DMS 273 (cell line): ENCODE results near the gene TYW3.

Experiments used
- DNase-seq: peaks from one replicate; lab custom pipeline; 2025; ENCODE audit not compliant: unreplicated experiment; lab: John Stamatoyannopoulos, UW

Gene TYW3, protein sequence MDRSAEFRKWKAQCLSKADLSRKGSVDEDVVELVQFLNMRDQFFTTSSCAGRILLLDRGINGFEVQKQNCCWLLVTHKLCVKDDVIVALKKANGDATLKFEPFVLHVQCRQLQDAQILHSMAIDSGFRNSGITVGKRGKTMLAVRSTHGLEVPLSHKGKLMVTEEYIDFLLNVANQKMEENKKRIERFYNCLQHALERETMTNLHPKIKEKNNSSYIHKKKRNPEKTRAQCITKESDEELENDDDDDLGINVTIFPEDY

DNA sequence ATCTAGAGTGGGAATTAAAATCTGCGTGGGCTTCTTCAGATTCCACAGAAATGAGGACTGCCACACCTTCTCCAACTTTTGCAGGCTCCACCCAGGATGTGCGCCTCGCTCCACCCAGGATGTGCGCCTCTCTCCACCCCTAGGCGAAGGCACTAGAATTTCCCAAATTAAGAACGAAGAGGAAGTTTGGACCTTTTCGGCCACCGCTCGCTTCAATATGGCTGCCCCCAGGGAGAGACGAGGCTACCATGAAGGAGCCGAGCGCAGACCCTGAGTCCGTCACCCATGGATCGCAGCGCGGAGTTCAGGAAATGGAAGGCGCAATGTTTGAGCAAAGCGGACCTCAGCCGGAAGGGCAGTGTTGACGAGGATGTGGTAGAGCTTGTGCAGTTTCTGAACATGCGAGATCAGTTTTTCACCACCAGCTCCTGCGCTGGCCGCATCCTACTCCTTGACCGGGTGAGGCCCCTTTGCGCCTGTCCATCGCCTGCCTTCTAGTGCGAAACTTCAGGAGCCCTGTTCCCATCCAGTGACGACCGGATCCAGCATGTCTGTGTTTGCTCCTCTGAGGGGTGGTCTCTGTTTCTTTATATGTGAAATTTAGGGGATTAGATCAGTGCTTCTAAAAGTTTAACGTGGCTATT, at the start of gene TYW3, which contains the start of gene CRYZ:
TSS of gene TYW3 (plus strand) at position 193 of the 644 bp plus-strand sequence. CDS start at position 286, 93 bp downstream.
TSS of gene CRYZ (minus strand) at position 91 of the 644 bp plus-strand sequence. CDS start 8,229 bp downstream, outside the sequence.
- DNase-seq: peak; percentile 96

DNA sequence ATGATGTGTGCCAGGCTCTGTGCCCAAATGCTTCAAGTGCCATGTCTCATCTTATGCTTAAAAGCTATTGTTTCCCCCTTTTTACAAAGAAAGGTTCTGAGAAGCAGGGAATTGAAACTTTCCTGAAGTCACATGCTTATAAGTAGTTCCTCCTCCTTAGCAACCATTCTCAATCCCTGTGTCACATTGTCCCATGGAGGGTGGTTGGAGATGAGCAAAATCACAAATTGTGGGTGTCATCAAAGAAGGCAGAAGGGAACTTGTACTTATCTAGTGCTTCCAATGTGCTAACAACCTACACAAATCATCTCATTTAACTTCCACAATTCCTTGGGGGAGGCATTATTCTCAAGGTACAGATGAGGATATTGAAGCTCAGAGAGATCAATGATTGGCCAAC, 49.3 kb upstream of the TYW3 start:
- DNase-seq: no peak

DNA sequence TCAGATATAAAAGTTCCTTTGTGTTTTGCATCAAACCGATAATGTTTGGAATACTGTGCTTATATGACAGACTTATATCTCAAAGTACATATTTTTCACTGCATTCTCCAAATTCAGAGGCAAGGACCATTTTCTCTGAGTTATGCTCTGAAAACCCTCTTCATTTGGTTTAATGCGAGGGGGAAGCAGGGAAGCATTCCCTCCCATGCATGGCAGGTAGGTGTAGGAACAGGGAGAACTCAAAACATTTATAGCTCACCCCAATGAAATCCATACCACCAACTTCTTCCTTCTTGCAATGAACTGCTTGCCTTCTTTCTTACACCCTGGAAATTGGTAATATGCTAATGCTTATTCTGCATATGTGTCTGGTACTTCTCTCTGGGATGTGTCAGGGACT, 48.7 kb upstream of the TYW3 start:
- no peak for DNase-seq

DNA sequence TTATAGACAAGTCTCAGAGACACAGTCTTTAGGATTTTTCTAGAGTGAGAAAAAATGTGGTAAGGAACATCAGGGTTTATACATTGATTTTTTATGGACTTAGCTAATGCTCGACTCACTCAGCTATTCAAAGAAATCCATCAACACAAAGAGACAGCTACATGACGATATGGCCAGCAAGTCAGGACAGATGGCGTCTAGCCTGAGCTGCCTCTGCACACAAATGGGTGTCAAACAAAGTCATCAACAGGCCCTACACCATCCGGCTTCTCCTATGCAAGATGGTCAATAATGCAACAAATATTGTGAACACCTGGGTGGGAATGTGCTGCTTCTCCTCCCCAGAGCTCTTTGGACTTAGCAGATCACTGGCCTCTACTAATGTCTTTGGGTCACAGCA, 46.0 kb upstream of the TYW3 start:
- DNase-seq: peak; percentile 64

DNA sequence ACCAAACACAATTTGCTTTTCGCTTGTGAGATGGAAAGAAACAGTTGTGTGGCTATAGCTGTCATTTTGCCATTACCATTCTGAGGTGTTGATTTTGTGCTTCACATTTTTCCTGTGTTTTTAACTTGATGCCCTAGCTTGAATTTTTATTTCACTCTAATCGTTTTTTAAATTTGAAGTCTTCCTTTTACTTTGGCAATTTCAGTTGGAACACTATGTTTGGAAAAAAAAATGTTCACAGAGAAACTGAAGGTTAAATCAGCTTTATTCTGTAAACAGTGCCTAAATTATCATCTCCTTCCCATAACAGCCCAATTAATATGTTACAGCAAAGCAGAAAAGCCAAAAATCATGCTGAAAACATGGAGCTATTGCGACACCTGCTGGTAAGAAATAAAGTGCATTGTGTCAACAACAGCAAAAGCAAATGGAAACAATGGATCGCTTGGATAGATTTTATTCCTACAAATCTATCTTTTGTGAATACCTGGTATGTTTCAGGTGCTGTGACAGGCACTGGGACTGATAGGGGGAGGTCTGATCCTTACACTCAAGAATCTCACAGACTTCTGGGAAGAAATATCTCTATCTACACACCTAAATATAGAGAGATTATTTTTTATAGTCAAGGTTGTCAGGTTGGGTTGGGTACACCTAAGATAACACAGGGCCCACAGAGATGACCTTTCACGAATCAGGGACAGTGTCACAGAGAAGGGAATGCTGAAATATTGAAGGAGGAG, 43.2 kb upstream of the TYW3 start:
- peak; percentile 86 for DNase-seq

DNA sequence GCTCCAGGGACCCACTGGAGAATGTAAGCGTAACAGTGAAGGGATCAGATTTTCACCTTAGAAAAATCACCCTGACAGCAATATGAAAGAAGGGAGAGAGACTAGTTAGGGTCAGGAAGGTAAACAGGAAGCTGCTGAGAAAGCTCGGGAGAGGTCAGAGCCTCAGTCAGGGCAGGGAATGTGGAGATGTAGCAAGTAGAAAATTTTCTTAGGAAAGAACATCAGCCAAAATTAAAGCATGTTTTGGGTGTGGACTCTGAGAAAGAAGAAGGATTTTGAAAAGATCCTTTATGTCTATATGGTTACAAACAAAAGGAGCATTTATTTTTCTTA, 42.6 kb upstream of the TYW3 start:
- DNase-seq: no peak

DNA sequence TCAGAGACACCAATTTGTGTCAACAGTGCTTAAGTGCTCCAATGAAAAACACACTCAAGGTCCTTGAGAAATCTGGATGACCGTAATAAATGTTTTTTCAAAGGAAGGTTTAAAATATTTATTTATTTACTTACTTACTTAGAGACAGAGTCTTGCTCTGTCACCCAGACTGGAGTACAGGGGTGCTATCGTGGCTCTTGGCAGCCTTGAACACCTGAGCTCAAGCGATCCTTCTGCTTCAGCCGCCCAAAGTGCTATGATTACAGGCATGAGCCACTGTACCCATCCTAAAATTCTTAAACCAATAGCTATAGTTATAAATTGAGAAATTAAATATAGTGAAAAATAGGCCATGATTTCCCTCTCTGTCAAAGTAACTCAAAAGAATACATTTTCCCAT, 42.0 kb upstream of the TYW3 start:
- DNase-seq: no peak

DNA sequence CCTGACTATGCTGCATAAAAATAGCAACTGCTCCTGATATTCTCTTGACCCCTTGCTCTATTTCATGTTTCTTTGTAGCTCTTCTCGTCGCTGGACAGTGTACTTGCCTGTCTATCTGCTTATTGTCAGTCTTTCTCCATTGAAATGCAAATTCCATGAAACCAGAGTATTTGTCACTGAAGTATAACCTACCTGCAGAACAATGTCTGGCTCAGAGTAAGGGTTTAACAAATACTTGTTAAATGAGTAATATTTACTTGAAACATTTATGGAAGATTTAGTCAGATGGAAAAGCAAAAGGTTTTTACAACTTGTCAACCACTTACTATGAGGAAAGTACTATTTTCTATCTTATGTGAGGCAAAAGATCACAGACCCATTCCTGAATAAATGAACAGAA, 39.5 kb upstream of the TYW3 start:
- DNase-seq: no peak

DNA sequence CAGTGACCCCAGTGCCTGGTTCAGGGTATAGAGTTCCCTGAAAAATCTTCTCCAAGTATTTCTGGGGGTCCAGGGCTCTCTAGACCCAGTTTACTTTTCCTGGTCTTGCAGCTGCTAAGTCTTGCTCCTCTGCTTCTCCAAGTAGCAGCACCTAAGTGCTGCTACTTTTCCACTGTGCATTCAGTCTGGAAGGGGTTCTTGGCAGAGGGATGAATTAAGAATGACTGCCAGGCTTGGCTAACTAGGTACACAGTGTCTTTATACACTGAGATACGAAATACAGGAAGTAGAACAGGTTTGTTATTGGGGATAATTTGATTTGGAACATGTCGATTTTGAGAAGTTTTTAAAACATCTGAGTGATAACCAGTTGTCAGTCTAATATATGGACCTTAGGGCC, 35.1 kb upstream of the TYW3 start:
- no peak for DNase-seq

DNA sequence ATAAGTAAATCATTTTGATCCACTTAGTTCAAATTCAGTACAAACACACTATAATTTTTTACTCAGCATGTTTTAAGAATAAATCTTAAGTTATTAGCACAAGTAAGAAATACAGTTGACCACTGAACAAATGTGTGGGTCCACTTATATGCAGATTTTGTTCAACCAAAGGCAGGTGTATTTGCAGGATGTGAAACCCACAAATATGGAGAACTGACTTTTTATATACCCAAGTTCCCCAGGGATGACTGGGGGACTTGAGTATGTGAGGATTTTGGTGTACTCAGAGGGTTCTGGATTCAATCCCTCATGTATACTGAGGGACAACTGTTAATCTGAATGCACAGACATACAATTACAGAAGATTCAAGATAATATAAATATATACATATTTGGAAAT, 33.6 kb upstream of the TYW3 start:
- DNase-seq: no peak

DNA sequence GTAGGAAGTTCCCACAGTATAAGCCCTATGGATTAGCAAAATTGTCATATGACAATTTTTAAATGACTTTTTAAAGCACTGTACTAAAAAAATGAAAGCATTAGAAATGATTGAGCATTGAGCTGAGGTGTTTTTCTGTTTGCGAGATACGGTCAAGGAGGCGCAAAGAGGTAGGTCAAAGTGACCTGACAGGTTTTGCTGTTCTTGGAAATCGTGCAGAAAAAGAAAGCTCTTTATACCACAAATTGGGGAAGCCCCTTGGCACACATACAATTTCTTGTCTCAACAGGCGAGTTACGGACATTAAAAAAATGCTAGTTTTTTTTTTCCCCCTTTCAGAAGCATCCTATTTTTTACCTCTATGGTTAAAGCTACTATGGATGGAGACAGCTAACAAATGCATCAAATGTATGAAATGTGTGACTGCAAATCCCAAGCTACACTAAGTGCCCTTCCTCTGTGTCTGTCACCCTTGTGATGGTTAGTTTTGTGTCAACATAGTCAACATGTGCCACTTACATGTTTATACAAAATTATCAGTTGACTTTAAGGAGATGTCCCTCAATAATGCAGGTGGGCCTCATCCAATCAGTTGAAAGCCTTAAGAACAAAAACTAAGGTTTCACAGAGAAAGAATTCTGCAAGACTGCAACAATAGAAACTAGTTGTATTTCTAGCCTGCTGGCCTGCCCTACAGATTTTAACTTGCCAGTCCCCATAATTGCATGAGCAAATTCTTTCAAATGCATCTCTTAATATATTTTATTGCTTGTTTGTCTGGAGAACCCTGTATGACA, 29.4 kb upstream of the TYW3 start:
- DNase-seq: no peak

DNA sequence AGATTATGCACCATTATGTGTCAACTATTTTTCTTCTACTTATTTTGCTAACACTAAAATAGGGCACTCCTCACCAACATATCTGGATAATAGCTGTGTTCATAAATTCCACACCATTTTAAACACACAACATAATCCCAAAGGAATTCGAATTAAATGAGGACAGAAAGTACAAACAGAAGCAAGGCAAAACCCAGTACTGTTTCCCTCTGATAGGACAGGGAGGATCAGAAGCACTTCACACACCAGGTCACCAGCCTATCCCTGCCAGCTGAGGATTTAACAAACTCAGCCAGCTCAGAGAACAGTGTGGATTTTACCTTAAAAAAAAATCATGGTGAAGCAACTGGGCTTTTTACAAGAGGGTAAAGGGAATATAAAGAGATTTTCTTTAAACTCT, 20.1 kb upstream of the TYW3 start:
- DNase-seq: no peak

DNA sequence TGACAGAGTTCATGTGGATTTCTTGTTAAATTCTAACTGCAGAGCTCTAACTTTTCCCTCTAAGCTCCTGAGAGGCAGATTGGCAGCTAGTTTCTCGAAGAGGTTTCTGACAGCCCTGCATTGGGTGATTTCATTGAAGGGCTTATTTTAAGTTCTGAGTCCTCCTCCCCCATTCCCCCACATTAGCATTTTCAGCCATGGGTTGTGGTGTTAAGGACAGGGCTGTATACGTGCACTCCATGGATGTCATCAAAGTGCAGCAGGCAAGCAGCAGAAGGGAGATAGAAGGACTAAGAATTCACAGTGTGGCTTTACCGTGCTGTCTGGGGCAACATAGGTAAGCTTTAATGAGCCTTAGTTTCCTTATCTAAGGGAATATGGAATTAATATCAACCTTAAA, 19.1 kb upstream of the TYW3 start:
- no peak for DNase-seq

DNA sequence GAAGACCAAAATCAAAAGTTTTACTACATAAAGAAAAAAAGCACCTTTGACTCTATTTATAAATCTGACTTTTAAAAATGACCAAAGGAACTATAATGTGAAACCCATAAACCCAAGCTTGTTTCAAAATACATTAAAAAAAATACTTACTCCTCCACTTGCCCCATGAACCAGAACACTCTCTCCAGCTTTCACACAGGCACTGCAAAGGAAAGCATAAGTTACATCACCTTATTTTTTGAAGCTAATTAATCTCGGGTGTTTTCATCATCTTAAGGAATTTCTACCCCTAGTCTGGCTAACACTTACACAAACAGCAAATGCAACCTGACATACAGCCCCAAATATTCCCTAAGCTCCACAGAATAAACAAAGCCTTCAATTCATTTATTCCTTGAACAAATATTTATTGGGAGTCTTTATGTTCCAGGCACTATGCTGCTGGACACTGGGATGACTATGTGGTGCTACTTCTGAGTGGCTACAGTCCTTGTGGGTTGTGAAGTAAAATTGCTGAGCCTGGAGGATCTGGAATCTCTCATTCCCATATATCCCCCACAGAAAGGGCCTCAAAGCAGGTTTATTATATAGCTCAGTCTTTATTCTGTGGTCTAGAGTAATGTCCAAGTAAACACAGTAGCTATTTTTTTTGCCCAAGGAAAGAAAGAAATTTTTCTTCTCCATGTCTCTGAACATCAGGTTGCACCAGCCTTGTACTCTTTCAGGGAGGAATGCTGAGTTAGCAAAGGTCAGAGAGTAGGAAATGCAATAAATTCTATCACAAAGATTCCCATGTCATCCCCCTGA, 18.3 kb upstream of the TYW3 start:
- DNase-seq: no peak

DNA sequence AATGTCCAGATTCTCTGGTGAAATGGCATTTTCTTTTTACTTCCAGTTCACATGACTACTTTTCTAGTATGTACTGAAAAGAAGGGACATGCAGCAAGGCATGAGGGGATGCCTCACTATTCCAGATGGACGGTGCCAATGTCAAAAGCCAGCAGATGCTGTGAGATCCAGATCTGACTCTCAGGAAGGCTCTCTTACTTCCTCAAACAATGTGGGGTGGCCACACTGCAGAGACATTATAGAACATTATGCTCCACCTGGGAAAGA, 17.8 kb upstream of the TYW3 start:
- no peak for DNase-seq

DNA sequence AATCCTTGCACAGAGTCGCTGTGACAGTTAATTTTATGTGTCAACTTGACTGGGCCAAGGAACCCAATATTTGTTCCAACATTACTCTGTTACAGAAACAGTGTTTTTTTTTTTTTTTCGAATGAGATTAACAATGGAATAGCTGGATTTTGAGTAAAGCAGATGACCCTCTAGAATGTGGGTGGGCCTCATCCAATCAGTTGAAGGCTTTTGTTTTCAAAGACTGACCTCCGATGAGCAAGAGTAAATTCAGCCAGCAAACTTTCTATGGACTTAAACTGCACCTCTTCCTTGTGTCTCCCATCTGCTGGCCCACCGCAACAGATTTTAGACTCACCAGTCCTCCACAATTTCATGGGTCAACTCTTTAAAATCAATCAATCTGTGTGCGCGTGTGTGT, 17.1 kb upstream of the TYW3 start:
- DNase-seq: no peak

DNA sequence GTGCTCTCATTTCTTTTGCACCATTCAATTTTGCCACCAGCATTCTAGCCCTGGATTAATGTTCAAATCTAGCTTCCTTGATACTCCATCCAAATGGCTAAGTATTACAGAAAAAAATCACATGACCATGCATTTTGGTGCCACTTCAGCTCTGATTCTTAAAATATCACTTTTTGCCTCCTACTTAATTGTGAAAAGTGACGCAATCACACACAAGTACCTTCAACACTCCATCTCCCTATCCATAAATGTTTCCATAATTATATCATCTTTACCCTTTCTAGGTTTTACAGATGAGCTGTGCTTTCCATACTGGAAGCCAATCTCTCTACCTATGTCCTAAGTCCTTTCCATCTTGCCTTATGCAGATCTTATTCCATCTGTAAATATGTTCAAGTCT, 16.1 kb upstream of the TYW3 start:
- DNase-seq: no peak

DNA sequence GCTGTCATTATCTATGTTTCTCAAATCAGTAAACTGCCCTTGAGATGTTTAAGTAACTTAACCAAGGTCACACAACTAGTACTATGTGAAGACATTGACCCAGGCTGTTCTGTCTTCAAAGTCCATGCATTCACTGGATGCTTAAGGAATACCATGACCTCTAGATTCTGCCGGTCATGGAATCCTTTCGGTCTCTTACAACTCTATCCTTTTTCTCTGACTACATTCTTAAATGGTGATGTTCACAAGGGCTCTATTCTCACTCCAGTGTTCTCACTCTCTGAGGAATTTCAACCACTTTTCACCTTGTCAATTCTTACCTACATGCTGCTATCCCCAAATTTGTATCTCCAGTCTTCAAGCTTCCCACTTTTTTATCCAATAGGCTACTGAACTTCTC, 15.3 kb upstream of the TYW3 start:
- no peak for DNase-seq

DNA sequence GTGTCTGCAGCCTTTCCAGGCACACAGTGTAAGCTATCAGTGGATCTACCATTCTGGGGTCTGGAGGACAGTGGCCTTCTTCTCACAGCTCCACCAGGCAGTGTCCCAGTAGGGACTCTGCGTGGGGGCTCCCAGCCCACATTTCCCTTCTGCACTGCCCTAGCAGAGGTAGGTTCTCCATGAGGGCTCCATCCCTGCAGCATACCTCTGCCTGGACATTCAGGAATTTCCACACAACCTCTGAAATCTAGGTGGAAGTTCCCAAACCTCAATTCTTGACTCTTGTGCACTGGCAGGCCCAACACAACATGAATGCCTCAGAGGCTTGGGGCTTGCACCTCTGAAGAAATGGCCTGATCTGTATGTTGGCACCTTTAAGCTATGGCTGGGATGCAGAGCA, 6.9 kb upstream of the TYW3 start:
- no peak for DNase-seq

DNA sequence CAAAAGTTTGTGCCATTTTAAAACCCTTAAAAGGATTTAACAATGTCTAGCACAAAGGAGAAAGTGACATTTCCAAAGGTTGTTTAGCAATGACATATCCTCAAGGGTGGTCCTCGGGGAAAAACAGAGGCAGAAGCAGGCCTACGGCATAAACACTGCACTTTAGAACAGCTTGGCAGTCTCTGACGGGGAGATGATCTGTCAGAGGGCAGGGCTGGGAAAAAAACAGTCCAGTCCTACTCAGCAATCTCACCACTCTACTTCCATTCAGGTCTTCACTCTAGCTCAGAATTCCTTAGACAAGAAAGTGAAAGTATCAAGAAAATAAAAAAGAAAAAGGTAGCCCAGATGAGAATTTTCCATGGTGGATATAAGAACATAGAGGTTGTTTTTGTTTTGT, 4.2 kb upstream of the TYW3 start:
- DNase-seq: no peak
